Natural killer cell (primary cell): Measurements from ENCODE around the gene GPSM1. TPM values are rescaled to one million over a fixed set of nuclear protein-coding genes. Genes with fewer than 3 reads are reported as not detected.

ENCODE experiments used
- ATAC-seq, 3 donors: fragments of 150-1000 bp in 2 of 3; fragments of 200-7000 bp in 1 of 3; cut with Tn5 transposase; 1 replicate in 1 of 3; 2 replicates in 2 of 3; pipeline ENCODE4 v1.10.0; 2021; ENCODE audit warnings: mild to moderate bottlenecking in 2 of 3, moderate library complexity in 2 of 3
- DNase-seq, 2 donors: peaks; one replicate each; pipeline versions ENCODE4 v3.0.0 to v3.0.0-alpha.2; 2013 to 2021; ENCODE audit warnings: mixed read lengths in 1 of 2
- H3K27ac ChIP-seq: one replicate; pipeline ENCODE4 v1.5.1; 2013; ENCODE audit warnings: mild to moderate bottlenecking, low read length
- H3K27me3 ChIP-seq: one replicate; pipeline ENCODE4 v1.6.1; 2013; ENCODE audit warnings: low read length; ENCODE audit not compliant: control insufficient read depth, insufficient read depth
- H3K36me3 ChIP-seq: one replicate; pipeline ENCODE4 v1.6.1; 2013; ENCODE audit warnings: low read length; ENCODE audit not compliant: control insufficient read depth, insufficient read depth
- H3K4me1 ChIP-seq: one replicate; pipeline ENCODE4 v1.6.1; 2013; ENCODE audit warnings: low read length; ENCODE audit not compliant: control insufficient read depth, insufficient read depth
- H3K4me3 ChIP-seq: one replicate; pipeline ENCODE4 v1.5.1; 2013; ENCODE audit warnings: low read length
- H3K9me3 ChIP-seq: one replicate; pipeline ENCODE4 v1.6.1; 2013; ENCODE audit warnings: low read length; ENCODE audit not compliant: control insufficient read depth, insufficient read depth
- H3K27ac Mint-ChIP-seq, 2 donors: one replicate each; pipeline ENCODE4 v1.8.0; 2022; ENCODE audit warnings: mild to moderate bottlenecking in 2 of 2, mixed read lengths in 2 of 2, moderate library complexity in 1 of 2
- H3K27me3 Mint-ChIP-seq, 2 donors: one replicate each; pipeline ENCODE4 v1.8.0; 2022; ENCODE audit warnings: low read depth in 2 of 2, mixed read lengths in 2 of 2
- H3K36me3 Mint-ChIP-seq: one replicate; pipeline ENCODE4 v1.8.0; 2022; ENCODE audit warnings: mixed read lengths
- H3K4me1 Mint-ChIP-seq, 2 donors: one replicate each; pipeline ENCODE4 v1.8.0; 2022; ENCODE audit warnings: mixed read lengths in 2 of 2
- H3K4me3 Mint-ChIP-seq: one replicate; pipeline ENCODE4 v1.8.0; 2022; ENCODE audit warnings: mild to moderate bottlenecking, moderate library complexity, mixed read lengths
- H3K9me3 Mint-ChIP-seq, 2 donors: one replicate each; pipeline ENCODE4 v1.8.0; 2022; ENCODE audit warnings: mixed read lengths in 2 of 2
- CTCF ChIP-seq: fragments of 200-600 bp; IDR thresholded peaks from one replicate; pipeline ENCODE4 v1.8.0; 2022; ENCODE audit warnings: antibody characterized with exemption
- WGBS: methylation state at CpG from one replicate; pipeline ENCODE4 v1.1.7; 2013; ENCODE audit warnings: missing lambda C conversion rate; ENCODE audit not compliant: insufficient coverage; 5-methylcytosine and 5-hydroxymethylcytosine counted together
- intact Hi-C: fragments of 100-400 bp; cut with micrococcal nuclease; formaldehyde crosslinking; loops from one replicate; pipeline ENCODE4 v1.14.2; 2022
- total RNA-seq, 4 donors: library from RNA; stranded (reverse); fragments of 120-200 nt in 1 of 4; gene quantifications; one replicate each; pipeline versions ENCODE4 v1.2.3 to v1.2.4, GENCODE V29; 2013 to 2022

Gene GPSM1
- total RNA-seq, 3 donors from 2014 or later (not counting 1 experiment from before 2014, with no cell fraction given), result 2.6 to 4.2 (median 3.4) TPM

GRCh38 chr9:136339958-136340310 lies 12.6 kb downstream of the GPSM1 start:
- peaks cover 0 to 7% of the 10 kb centered on the region in 2 donors for H3K4me1 Mint-ChIP-seq
- H3K4me3 Mint-ChIP-seq, result no peak overlapping the region
- Histone ChIP-seq H3K27ac (no peak overlapping the region), H3K27me3 (no peaks in the 10 kb centered on the region), H3K36me3 (no peaks in the 10 kb centered on the region), H3K4me1 (peaks cover 7% of the 10 kb centered on the region), H3K4me3 (no peak overlapping the region), H3K9me3 (no peaks in the 10 kb centered on the region)
- H3K27ac Mint-ChIP-seq, result no peak overlapping the region
- 88% methylated on average over 12 of the region's 12 CpGs for WGBS
- H3K36me3 Mint-ChIP-seq, result no peaks in the 10 kb centered on the region
- no peak for TF ChIP-seq CTCF
- H3K9me3 Mint-ChIP-seq, result no peaks in the 10 kb centered on the region
- intact Hi-C loops, result no loop called here
- ATAC-seq (no peak), DNase-seq (no peak)
- no peaks in the 10 kb centered on the region for H3K27me3 Mint-ChIP-seq

- H3K4me1 Mint-ChIP-seq, result peaks cover 0 to 7% of the 10 kb centered on the region in 2 donors
- Histone ChIP-seq H3K27me3 (no peaks in the 10 kb centered on the region), H3K4me1 (peaks cover 7% of the 10 kb centered on the region), H3K27ac (no peak overlapping the region), H3K36me3 (no peaks in the 10 kb centered on the region), H3K9me3 (no peaks in the 10 kb centered on the region), H3K4me3 (no peak overlapping the region)
- ATAC-seq (no peak), DNase-seq (no peak)
- WGBS, result 96% methylated on average over 28 of the region's 28 CpGs
- no peaks in the 10 kb centered on the region for H3K27me3 Mint-ChIP-seq
- intact Hi-C loops, result no loop called here
- H3K9me3 Mint-ChIP-seq, result no peaks in the 10 kb centered on the region
- H3K36me3 Mint-ChIP-seq, result no peaks in the 10 kb centered on the region
- TF ChIP-seq CTCF, result no peak
- no peak overlapping the region for H3K27ac Mint-ChIP-seq
- no peak overlapping the region for H3K4me3 Mint-ChIP-seq
Observed at GRCh38 chr9:136340356-136341041, 13.2 kb downstream of the GPSM1 start.

GRCh38 chr9:136341042-136341655 lies 13.8 kb downstream of the GPSM1 start:
- no peaks in the 10 kb centered on the region for H3K36me3 ChIP-seq
- DNase-seq (no peak), ATAC-seq (no peak)
- Mint-ChIP-seq H3K4me3 (no peak overlapping the region), H3K27ac (no peak overlapping the region), H3K27me3 (no peaks in the 10 kb centered on the region), H3K9me3 (no peaks in the 10 kb centered on the region), H3K4me1 (peaks cover 0 to 7% of the 10 kb centered on the region in 2 donors), H3K36me3 (no peaks in the 10 kb centered on the region)
- intact Hi-C loops, result no loop called here
- no peak for TF ChIP-seq CTCF
- peaks cover 7% of the 10 kb centered on the region for H3K4me1 ChIP-seq
- H3K4me3 ChIP-seq, result no peak overlapping the region
- H3K27me3 ChIP-seq, result no peaks in the 10 kb centered on the region
- no peak overlapping the region for H3K27ac ChIP-seq
- 90% methylated on average over 18 of the region's 18 CpGs for WGBS
- H3K9me3 ChIP-seq, result no peaks in the 10 kb centered on the region
